Panc1 (cell line): Measurements from ENCODE around the gene FARP2. TPM values are rescaled to one million over a fixed set of nuclear protein-coding genes. Genes with fewer than 3 reads are reported as not detected.

Experiments used
- ATAC-seq: fragments of 200-7000 bp; cut with Tn5 transposase; 2 replicates; pipeline ENCODE4 v1.9.1; 2020; ENCODE audit warnings: mild to moderate bottlenecking, moderate library complexity
- BruUV-seq: library from RNA; stranded (reverse); fragments of 400-500 nt; replicated peaks from 2 replicates; lab custom pipeline; 2021; lab: Mats Ljungman, UMichigan
- CTCF ChIA-PET: fragments of 300-600 bp; sonication (Branson Sonifier 250); formaldehyde crosslinking; loops from one replicate; lab custom pipeline; 2022; ENCODE audit warnings: antibody characterized with exemption; lab: Charles Lee
- POLR2A ChIA-PET: fragments of 300-600 bp; sonication (Branson Sonifier 250); formaldehyde crosslinking; loops from one replicate; lab custom pipeline; 2022; ENCODE audit warnings: antibody characterized with exemption; lab: Charles Lee
- DNase-seq: peaks from one replicate; pipeline ENCODE4 v3.0.0-alpha.2; 2010; ENCODE audit warnings: low read depth, low spot score
- H3K27ac ChIP-seq: 2 replicates; pipeline ENCODE4 v1.5.1; 2011; ENCODE audit warnings: mild to moderate bottlenecking, low read length, inconsistent platforms
- H3K27me3 ChIP-seq: fragments of 200-500 bp; sonication (Bioruptor generic); 2 replicates; pipeline ENCODE4 v1.6.0; 2014; ENCODE audit warnings: low read length, inconsistent platforms; ENCODE audit not compliant: control insufficient read depth, insufficient read depth
- H3K36me3 ChIP-seq: fragments of 200-500 bp; sonication (Bioruptor generic); 2 replicates; pipeline ENCODE4 v1.5.1; 2014; ENCODE audit warnings: inconsistent platforms, mild to moderate bottlenecking, low read length, moderate library complexity; ENCODE audit not compliant: control insufficient read depth, insufficient read depth
- H3K4me1 ChIP-seq: 2 replicates; pipeline ENCODE4 v1.5.1; 2011; ENCODE audit warnings: inconsistent platforms, mild to moderate bottlenecking, low read length, moderate library complexity; ENCODE audit not compliant: control insufficient read depth, insufficient read depth
- H3K4me3 ChIP-seq, 2 experiments: 2 replicates each; pipeline ENCODE4 v1.5.1; 2011 to 2012; ENCODE audit warnings: low read depth in 2 of 2, low read length in 2 of 2, mild to moderate bottlenecking in 2 of 2, inconsistent platforms in 1 of 2, moderate library complexity in 1 of 2
- H3K9me3 ChIP-seq: fragments of 200-500 bp; sonication (Bioruptor generic); 2 replicates; pipeline ENCODE4 v1.5.1; 2014; ENCODE audit warnings: low read depth, mild to moderate bottlenecking, inconsistent platforms, low read length, moderate library complexity; ENCODE audit not compliant: control insufficient read depth, insufficient read depth
- CTCF ChIP-seq: fragments of 450-650 bp; IDR thresholded peaks from 2 replicates; pipeline ENCODE4 v1.5.1; 2017; ENCODE audit warnings: mild to moderate bottlenecking
- POLR2AphosphoS5 ChIP-seq: IDR thresholded peaks from 2 replicates; pipeline ENCODE4 v1.6.1; 2012; ENCODE audit warnings: mild to moderate bottlenecking, low read depth, low read length, moderate library complexity
- REST ChIP-seq, 2 experiments: IDR thresholded peaks; 2 replicates each; pipeline ENCODE4 v1.6.1; 2011 to 2012; ENCODE audit warnings: low read depth in 2 of 2, control low read depth in 1 of 2, low read length in 1 of 2, mild to moderate bottlenecking in 1 of 2, moderate library complexity in 1 of 2; ENCODE audit not compliant: insufficient read depth in 1 of 2
- SIN3A ChIP-seq: IDR thresholded peaks from 2 replicates; pipeline ENCODE4 v1.6.1; 2012; ENCODE audit warnings: low read depth, mild to moderate bottlenecking, low read length, moderate library complexity, borderline replicate concordance; ENCODE audit not compliant: insufficient read depth
- TCF7L2 ChIP-seq: IDR thresholded peaks from 2 replicates; pipeline ENCODE4 v1.6.1; 2011; ENCODE audit warnings: mild to moderate bottlenecking, low read depth, low read length, inconsistent platforms
- in situ Hi-C: cut with HindIII; loops from 2 replicates; pipeline ENCODE4 v1.10.0; 2016; ENCODE audit warnings: low sequenced_read_pairs, low pct_unique_long_range_greater_than_20kb
- intact Hi-C: fragments of 100-400 bp; cut with micrococcal nuclease; formaldehyde crosslinking; loops from one replicate; pipeline ENCODE4 v1.10.0; 2022; ENCODE audit not compliant: unreplicated experiment
- total RNA-seq: library from RNA; stranded (reverse); gene quantifications from one replicate; pipeline ENCODE4 v1.2.1, GENCODE V29; 2021; ENCODE audit not compliant: unreplicated experiment

FARP2 gene
- total RNA-seq, 1 experiment from 2014 or later, result 80.3 TPM

- Histone ChIP-seq H3K4me1 (no peaks in the 10 kb centered on the region), H3K4me3 (no peak overlapping the region), H3K36me3 (no peaks in the 10 kb centered on the region), H3K9me3 (no peaks in the 10 kb centered on the region), H3K27me3 (no peaks in the 10 kb centered on the region), H3K27ac (no peak overlapping the region)
- no peak for ATAC-seq
- in situ Hi-C loops, result no loop called here
- ChIA-PET CTCF (no interaction called here), POLR2A (no interaction called here)
- intact Hi-C loops, result no loop called here
- BruUV-seq, result no TSS peak
- no peak for DNase-seq
- TF ChIP-seq CTCF (no peak), TCF7L2 (no peak), REST (IDR thresholded peaks at IDR 0.05; ENCODE audit: insufficient read depth in 1 of 2, low read depth in 2 of 2, low read length in 1 of 2) (no peak), POLR2AphosphoS5 (no peak), SIN3A (no peak)
Measured at GRCh38 chr2:241481687-241482086, 125.6 kb downstream of the FARP2 start.

- Histone ChIP-seq H3K27ac (no peak overlapping the region), H3K36me3 (no peaks in the 10 kb centered on the region), H3K4me3 (no peak overlapping the region), H3K4me1 (no peaks in the 10 kb centered on the region), H3K9me3 (no peaks in the 10 kb centered on the region), H3K27me3 (no peaks in the 10 kb centered on the region)
- TF ChIP-seq CTCF, result no peak
- no peak for TF ChIP-seq POLR2AphosphoS5
- no peak for TF ChIP-seq REST (IDR thresholded peaks at IDR 0.05; ENCODE audit: insufficient read depth in 1 of 2, low read depth in 2 of 2, low read length in 1 of 2)
- TF ChIP-seq TCF7L2, result no peak
- no peak for TF ChIP-seq SIN3A
- no TSS peak for BruUV-seq
- ATAC-seq, result no peak
- in situ Hi-C loops (no loop called here), intact Hi-C loops (no loop called here)
- ChIA-PET POLR2A (interaction anchor here (0.7 kb wide), 1 partner anchor 87 kb away, joined by 4 read pairs; no protein-coding TSS in a partner anchor), CTCF (no interaction called here)
- DNase-seq, result no peak
Measured at GRCh38 chr2:241482126-241482955, 126.3 kb downstream of the FARP2 start.
